Esophagus muscularis mucosa (tissue), 3 donors: Measurements from ENCODE around the gene DENND1B.

ENCODE experiments used
- POLR2A ChIP-seq: fragments of 450-650 bp; IDR thresholded peaks from one replicate; pipeline ENCODE4 v1.6.1; 2017; ENCODE audit warnings: antibody characterized with exemption, moderate library complexity, mild to moderate bottlenecking, low read depth
- TF ChIP-seq, protein P1 (sequence below), 3 experiments: fragments of 200-600 bp in 2 of 3; fragments of 450-650 bp in 1 of 3; sonication (generic) in 2 of 3; IDR thresholded peaks; one replicate each; pipeline ENCODE4 v1.5.1; 2017 to 2019; ENCODE audit warnings: antibody characterized with exemption in 3 of 3, mild to moderate bottlenecking in 2 of 3, moderate library complexity in 1 of 3

DNA sequence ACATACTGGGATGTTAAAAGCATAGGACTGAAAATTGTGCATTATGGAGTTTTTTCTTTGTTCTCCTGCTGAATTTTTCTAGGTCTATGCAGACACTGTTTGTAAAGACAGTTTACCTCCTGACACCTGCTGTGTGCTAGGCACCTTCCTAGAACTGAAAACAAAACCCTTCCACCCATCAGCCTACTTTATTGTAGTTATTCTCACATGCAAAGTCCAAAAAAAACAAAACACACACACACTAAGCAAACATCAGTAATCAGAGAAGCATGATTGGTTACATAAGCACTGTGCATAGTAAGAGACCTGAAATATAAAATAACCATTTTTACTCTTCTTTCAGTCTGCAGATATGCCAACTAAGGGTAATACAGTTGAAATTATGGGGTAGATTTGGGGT, 312.1 kb downstream of the DENND1B start:
- TF ChIP-seq POLR2A, result no peak
- TF ChIP-seq, protein P1, sequence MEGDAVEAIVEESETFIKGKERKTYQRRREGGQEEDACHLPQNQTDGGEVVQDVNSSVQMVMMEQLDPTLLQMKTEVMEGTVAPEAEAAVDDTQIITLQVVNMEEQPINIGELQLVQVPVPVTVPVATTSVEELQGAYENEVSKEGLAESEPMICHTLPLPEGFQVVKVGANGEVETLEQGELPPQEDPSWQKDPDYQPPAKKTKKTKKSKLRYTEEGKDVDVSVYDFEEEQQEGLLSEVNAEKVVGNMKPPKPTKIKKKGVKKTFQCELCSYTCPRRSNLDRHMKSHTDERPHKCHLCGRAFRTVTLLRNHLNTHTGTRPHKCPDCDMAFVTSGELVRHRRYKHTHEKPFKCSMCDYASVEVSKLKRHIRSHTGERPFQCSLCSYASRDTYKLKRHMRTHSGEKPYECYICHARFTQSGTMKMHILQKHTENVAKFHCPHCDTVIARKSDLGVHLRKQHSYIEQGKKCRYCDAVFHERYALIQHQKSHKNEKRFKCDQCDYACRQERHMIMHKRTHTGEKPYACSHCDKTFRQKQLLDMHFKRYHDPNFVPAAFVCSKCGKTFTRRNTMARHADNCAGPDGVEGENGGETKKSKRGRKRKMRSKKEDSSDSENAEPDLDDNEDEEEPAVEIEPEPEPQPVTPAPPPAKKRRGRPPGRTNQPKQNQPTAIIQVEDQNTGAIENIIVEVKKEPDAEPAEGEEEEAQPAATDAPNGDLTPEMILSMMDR (IDR thresholded peaks at IDR 0.05), result no peak
